GM21576 (cell line): ENCODE data around the gene DNAH8.
"Not testable (repeated sequence)": the region's sequence is repeated elsewhere in the genome, so short reads cannot be mapped to it uniquely, and the experiment has no call there.

Source experiments
- ATAC-seq: cut with Tn5 transposase; IDR thresholded peaks from one replicate; pipeline ENCODE4 v1.9.1; 2021; ENCODE audit warnings: mild to moderate bottlenecking, moderate library complexity; ENCODE audit not compliant: unreplicated experiment

The DNAH8 gene

DNA sequence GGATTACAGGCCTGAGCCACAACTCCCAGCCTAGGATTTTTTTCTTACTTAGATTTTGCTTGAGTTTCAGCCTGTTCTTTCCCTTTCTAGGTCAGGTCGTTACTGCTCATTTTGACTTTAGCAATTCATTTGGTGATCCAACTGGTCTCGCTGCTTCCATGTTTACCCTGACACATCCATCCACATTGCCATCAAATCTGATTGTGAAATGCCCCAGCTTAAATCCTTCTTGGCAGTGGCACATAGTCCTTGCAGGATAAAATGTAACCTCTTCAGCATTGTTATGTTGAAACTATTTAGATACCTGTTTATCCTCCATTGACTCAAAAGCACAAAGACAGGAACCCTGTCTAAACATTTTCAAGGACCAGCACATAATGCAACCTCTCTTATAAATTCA is 77.2 kb downstream of the DNAH8 start:
- ATAC-seq: no peak

DNA sequence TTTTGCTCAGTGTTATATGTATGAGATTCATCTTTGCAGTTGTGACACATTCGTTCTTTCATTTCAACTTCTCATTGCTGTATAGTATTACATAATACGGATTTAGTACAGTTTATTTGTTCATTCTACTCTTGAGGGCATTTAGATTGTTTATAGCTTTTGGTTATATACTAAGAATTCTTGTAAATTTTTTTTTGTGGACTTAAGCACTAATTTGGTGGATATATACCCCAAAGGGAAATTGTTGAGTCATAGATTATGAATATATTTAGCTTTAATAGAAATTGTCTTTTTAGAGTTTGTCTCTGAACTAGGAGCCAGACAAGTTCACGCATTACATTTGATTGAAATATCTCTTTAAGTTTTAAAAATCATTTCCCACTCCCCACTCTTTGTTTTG is 79.6 kb downstream of the DNAH8 start:
- no peak for ATAC-seq

DNA sequence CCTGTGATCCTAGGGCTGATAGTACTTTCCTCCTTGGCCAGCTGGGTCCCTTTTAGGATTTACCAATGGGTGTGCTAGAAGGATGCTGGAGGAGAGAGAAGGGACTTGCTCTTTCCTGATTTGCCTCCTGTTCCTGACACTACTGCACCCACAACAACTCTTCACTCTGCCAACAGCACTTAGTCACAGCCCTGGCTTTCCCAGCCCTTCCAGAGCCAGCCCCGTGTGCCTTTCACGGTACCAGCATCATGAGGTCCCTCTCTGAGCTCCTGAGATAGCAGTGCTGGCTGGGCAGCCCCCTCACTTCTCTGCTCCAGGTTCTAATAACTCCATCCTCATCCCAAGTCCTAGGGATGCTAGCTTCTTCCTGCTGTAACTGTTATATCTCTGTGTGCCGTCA is 80.9 kb downstream of the DNAH8 start:
- ATAC-seq: no peak

DNA sequence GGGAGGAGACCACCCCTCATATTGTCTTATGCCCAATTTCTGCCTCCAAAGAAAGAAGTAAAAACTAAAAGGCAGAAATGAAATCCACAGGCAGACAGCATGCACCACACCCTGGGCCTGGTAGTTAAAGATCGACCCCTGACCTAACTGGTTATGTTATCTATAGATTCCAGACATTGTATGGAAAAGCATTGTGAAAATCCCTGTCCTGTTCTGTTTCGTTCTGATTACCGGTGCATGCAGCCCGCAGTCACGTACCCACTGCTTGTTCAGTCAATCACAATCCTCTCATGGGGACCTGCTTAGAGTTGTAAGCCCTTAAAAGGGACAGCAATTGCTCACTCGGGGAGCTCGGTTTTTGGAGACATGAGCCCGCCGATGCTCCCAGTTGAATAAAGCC is 81.3 kb downstream of the DNAH8 start:
- ATAC-seq: not testable (repeated sequence)

DNA sequence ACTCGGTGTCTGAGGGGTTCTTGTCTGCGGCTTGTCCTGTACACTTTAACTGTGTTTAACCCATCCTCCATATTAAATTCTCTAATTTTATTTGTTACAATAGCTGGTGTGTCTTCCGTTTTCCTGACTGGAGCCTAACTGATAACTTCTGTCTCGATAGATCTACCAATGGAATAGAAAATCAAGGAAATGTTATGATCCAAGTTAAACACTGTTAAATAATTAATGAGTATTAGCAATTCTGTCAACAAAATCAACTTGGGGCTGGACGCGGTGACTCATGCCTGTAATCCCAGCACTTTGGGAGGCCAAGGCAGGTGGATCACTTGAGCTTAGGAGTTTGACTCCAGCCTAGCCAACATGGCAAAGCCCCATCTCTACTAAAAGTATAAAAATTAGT is 81.7 kb downstream of the DNAH8 start:
- no peak for ATAC-seq

DNA sequence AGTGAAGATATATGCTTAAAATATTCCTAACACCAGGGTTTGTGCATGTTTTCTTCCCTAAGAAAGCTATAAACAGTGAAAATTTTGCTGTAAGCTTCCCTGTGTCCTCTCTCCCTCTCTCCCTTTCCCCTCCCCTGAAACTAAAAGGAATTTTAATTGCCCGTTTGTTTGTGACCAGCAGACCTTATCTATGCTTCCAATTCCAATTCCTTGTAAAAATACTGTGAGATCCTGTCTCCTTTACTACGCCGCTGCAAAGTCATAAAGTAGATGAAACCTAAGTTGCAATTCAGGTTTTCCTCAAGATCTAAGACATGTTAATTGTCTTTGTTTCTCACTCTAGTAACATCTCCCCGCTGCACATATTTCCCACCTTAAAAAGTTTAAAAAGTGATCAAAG is 82.3 kb downstream of the DNAH8 start:
- no peak for ATAC-seq

DNA sequence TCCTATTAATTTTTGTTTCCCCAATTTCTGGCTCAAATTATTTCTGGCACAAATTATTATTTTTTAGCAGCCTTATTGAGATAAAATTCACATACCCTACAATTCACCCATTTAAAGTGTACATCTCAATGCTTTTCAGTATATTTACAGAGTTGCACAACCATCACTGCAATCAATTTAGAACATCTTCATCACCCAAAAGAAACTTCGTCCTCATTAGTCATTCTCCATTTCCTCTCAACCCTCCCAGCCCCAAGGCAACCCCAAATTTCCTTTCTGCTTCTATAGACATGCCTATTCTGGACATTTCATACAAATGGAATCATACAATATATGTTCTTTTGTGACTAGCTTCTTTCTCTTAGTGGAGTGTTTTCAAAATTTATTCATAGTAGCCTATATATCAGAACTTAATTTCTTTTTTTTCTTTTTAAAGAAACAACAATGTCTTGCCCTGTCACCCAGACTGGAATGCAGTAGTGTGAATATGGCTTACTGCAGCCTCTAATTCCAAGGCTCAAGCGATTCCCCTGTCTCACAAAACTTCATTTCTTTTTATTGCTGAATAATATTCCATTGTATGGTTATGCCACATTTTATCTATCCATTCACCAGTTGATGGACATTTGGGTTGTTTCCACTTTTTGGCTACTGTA is 84.5 kb downstream of the DNAH8 start:
- ATAC-seq: no peak

DNA sequence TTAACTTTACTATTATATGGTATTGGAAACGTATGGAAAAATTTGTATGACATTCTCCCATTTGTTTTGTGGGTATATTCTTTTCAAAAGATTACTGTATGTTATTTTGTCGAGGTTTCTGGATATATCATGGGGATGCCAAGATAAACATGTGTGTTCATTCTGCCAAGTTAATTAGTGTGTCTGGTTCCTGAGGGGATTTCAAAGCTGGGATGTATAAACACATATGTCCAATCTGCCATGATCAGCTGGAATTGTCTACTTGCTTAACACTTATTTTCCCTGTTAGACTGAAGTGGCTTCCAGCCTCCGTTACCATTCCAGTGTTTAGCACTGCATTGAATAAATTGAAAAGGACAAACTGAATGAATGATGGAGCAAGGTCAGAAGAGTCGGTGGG is 86.2 kb downstream of the DNAH8 start:
- no peak for ATAC-seq

DNA sequence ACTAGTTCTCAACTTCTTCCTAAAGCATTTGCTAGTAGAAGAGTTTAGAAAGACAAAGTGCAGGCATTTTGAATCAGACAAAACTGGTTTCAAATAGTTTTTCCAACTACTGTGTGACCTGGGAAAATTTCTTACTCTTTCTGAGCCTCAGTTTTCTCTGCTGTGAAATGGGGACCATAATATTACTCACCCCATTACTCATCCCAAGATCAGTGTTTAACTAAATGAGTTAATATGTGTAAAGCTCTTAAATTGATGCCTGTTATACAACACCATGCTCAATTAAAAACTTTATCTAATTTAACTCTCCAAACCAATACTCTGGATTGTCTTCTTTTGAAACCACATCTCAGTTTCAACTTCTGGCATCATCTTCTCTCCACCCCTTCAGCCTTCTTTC is 87.4 kb downstream of the DNAH8 start:
- no peak for ATAC-seq

DNA sequence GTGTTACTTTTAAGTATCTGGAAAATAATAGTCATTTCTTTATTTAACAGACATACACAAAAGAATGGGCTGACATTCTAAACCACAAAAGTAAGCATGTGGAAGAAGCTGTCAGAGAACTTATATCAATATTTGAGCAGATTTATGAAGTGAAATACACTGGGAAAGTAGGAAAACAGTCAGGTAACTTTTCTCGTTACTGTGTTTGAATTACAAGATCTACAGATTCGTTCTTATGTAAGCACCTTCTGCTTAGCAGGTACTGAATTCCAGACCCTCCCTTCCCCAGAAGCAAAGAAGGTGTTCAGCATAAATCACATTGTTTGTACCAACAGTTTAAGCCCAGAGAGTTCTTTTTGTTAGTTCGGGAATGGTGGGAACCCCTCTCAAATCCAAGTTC is 88.0 kb downstream of the DNAH8 start:
- no peak for ATAC-seq

DNA sequence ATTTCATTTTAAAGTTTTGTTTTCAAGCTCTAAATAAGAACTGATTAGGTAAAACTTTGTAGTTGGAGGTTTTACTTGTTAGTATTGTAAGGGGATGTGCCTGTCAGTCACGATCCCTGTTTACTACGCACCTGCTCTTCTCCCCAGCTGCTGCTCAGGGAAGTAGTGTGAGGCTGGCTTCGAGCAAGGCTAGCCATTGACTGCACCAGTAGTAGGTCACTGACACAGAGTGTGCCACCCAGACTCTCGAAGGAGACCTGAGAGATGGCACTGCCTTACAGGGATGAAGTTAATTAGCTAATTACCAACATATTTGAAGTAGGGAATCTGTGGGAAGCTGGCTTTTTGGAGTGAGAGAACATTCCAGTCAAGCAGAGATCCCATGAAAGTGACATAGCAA is 89.2 kb downstream of the DNAH8 start:
- no peak for ATAC-seq

DNA sequence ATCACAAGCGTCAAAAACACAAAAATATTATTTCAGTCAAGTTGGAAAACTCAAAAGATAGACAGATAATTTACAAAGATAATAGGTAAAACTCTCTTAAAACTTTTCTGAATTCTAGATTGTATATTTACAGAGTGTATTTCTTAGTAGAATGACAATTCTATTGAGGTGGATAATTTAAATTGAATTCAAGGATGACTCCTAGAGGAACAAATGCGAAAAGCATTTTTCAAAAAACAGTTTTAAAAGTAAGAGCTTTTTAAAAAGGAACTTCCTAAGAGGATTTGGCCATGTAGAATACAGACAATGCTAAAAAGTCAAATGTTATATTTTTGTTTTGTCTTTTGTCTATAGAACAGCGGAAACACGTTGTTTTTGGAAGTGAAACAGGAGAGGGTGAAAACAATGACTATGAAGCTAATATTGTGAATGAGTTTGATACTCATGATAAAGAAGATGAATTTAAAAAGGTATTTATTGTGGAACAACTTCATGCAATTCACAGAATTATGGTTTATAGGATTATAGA is 90.1 kb downstream of the DNAH8 start:
- no peak for ATAC-seq

DNA sequence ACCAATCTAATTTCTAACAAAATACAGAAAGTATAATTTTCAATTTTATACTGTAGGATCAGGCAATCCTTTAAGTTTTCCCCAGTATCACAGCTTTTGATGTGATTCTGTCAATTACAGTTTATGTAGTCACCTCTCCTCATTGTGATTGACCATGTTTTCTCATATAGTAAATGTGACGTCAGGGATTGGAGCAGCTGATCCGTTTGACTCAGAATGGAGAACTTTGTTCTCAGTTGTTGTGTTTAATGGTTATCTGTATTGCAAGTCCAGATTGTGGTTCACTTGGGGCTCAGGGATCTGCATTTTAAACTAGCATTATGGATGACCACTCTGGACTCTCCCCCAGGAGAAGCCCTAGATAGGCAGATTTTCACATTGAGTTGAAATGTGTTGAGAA is 90.6 kb downstream of the DNAH8 start:
- ATAC-seq: no peak

DNA sequence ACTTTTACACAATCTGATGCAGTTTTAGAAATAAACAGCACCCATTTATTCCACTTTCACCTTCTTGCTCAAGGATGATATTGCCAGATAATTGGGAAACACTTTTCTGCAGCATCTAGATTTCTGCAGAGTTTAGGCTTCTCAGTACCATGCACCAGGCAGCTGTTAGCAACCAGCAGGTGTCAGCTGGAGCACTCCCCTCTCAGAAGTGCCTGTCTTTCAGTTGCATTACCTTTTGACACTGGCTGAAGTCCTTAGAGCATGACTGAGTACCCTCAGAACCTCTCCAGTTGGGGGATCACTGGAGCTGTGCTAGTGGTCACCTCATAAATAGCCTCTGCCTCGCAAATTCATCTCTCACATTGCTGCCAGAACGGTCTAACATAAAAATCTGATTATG is 91.2 kb downstream of the DNAH8 start:
- peak; percentile 70 for ATAC-seq

DNA sequence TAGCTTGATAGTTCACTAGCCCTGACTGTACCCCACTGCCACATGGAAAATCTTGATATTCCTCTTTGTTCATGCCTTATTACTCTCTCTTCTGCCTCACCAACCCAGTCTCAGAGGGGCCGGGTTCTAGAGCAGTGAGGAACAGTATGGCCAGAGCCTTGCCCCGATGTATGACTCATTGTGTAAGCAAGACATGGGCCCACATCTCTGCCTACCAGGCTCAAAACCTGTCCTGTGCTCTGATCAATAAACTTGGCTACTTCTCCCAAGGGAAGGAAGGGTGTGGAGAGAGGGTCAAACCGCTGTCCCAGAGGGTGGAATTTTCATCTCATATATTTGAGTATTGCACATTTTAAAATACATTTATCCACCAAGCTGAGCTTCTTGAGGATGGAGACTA is 91.7 kb downstream of the DNAH8 start:
- no peak for ATAC-seq

DNA sequence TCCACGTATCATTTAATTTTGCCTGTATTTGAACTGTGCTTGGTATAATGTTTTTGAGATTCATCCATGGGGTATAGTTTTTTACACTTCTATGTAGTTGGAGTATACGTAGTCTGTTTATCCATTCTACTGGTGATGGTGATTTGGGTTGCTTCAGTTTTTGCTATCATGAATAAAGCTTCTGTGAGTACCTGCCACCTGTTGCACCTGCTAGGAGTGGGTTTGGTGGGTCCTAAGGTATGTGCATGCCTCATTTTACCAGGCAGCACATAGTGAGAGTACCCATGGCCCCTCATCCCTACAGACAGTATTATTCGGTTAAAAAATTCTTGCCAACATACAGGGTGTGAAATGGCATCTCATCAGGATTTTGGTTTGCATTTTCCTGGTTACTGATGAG is 92.9 kb downstream of the DNAH8 start:
- no peak for ATAC-seq

DNA sequence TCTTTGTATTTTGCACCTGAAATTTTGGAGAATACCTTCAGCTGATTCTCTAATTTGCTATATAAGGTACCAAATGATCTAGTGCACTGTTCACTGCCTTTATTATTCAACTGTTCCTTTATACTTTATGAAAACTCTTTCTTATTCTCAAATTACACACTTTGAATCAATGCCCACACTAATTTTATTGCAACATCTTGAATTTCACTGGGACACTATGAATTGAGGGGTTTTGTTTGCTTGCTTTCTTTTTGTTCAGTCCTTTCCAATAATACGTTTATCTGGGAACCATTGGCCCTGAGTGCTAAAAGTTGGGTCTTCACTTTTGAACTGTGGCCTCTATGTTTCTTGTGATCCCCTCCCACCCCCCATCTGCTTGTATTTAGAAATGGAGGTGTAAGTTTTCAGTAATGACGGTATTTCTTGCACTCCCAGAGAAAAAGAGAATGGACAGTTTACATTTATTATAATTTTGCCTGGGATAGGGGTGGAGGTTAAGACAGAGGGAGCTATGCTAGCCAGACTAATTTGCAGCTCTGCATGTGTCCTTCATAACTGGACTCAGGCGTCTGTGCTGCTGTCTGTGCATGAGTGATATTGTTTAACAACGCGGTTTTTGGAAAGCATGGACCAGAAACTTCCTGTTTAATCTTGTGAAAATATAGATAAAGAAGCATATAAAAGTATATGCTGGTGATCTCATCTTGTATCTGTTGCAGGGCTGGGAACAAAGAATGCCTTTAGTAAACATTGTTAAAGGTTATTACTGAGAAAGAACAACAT is 98.1 kb downstream of the DNAH8 start:
- no peak for ATAC-seq

DNA sequence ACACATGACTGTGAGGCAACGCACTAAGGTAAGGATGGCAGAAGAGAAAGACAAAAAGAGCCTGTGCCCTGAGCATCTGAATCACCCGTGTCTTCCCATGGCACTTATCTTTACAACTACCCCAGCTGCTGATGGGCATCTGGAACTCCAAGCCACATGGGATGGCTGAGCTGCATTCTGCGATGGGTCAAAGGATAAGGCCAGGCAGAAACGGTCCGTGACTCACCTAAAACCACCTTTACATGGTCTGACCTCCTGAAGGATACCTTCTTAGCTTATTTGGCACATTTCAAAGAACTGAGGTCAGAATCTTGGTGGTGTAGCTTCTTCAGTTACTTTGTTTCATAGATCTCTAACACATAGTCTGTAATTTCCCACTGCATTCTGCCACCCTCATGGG is 99.7 kb downstream of the DNAH8 start:
- no peak for ATAC-seq

DNA sequence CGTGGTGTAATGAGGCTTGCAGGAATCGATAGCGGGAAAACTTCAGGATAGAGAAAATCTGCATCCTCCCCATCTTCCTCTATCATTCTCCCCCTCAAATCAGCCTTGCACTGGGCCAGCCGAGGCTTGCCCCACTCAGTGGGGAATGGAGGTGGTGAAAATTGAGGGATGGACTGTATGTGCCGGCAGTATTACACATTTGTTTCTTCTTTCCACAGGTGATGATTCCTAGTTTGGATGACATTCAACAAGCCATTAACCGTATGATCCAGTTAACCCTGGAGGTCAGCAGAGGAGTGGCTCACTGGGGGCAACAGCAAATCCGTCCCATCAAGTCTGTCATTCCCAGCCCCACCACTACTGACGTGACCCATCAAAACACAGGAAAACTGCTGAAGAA is 100.1 kb downstream of the DNAH8 start:
- ATAC-seq: no peak

DNA sequence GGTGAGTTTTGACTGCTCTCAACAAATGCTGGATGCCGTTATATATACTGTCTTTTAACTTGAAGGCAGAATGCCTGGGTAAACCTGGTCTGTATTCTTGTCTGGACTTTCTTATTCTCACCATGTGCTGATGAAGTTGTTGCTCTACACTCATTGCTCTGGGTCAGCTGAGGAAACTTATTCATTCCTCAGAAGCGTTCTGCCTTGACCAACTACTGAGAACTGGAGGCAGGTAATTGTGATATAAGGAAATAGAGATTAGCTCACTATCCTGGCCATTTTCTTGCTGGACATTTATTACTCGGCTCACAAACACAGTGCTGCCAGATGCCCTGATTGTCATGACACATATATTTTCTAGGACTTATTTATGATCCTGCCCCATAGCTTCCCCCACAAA is 103.6 kb downstream of the DNAH8 start:
- ATAC-seq: no peak

DNA sequence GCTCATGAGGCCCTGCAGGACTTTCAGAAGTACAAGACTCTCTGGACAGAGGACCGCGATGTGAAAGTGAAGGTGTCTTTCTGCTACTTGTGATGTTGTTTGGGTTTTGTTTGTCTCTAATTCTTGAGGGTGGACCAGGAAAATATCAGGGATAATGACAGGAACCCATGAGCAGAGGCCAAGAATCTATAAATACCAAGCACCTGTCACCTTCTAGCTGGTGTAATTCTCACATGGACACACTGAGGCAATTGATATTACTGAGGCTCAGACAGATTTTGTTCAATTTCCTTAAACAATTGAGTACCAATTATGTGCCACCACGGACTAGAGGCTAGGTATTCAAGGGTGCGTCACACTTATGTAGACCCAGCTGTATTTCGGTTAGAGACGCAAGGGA is 107.9 kb downstream of the DNAH8 start:
- ATAC-seq: no peak

DNA sequence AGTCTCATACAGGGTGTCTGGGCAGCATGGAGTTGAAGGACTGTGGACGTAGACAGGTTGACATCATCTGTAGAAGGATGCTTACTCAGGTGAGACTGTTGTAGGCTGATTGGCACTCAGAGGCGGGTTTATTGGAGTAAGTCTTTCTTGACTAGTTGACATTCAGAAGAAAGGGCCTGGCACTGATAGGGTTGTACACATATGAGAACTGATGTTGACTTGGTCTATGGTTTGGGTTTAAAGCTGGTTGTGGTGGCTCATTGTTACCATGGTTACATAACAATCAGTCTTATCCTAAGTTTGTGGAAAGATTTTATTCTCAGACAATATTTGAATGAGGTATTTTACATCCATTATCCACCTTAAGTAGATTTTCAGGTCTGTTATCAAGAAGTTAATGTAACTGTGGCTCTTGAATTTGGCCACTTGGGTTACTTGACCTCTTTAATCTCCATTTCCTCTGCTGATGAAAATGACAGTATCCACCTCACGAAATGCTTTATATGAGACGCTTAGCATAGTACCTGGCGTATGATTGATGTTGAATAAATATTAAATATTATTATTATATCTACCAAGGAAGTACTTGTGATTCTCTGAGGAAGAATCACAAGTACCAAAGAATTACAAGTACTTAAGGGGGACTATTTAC is 109.3 kb downstream of the DNAH8 start:
- no peak for ATAC-seq
